Nephron (organoid): ENCODE data around the gene CXCL3.

ENCODE experiments used
- H3K27ac Mint-ChIP-seq, 3 experiments: 2 replicates each; pipeline ENCODE4 v1.8.0; 2020; ENCODE audit warnings: mixed read lengths in 3 of 3, mild to moderate bottlenecking in 2 of 3, moderate library complexity in 1 of 3
- H3K27me3 Mint-ChIP-seq: 2 replicates; pipeline ENCODE4 v1.8.0; 2021; ENCODE audit warnings: low read depth, mild to moderate bottlenecking, moderate library complexity, mixed read lengths
- H3K36me3 Mint-ChIP-seq: 2 replicates; pipeline ENCODE4 v1.8.0; 2020; ENCODE audit warnings: low read depth, mixed read lengths
- H3K4me1 Mint-ChIP-seq: 2 replicates; pipeline ENCODE4 v1.8.0; 2020; ENCODE audit warnings: mixed read lengths
- H3K4me3 Mint-ChIP-seq, 3 experiments: 2 replicates each; pipeline ENCODE4 v1.8.0; 2020; ENCODE audit warnings: mild to moderate bottlenecking in 3 of 3, mixed read lengths in 3 of 3, moderate library complexity in 2 of 3
- H3K9me3 Mint-ChIP-seq: 2 replicates; pipeline ENCODE4 v1.8.0; 2020; ENCODE audit warnings: mixed read lengths
- TF ChIP-seq, protein P1 (sequence below), 3 experiments: fragments of 200-600 bp; sonication (generic); IDR thresholded peaks; one replicate each; pipeline ENCODE4 v1.5.0; 2021; ENCODE audit warnings: antibody characterized with exemption in 3 of 3; ENCODE audit not compliant: unreplicated experiment in 3 of 3

CXCL3 gene

DNA sequence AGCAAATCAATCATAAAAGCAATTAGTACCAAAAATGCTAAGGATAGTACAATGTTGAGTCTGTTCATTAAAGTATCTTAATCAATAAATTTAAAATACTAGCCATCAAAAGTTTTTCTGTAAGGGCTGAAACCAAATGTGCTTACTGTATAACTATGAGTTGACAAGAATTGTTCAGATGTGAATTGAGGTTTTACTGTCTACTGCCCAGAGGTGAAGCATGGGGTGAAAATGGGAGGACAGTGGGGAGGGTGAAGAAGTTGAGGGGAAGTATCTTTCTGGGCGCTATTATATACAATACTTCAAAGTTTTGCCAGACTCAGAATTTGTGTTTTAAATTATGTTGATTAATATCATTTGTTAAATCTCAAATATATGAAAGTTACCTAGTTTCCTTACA lies 46.4 kb downstream of the CXCL3 start:
- Mint-ChIP-seq H3K4me1 (no peaks in the 10 kb centered on the region), H3K27ac (no peak overlapping the region), H3K27me3 (peaks cover 34% of the 10 kb centered on the region), H3K4me3 (no peak overlapping the region), H3K36me3 (no peaks in the 10 kb centered on the region), H3K9me3 (no peaks in the 10 kb centered on the region)
- TF ChIP-seq, protein P1, sequence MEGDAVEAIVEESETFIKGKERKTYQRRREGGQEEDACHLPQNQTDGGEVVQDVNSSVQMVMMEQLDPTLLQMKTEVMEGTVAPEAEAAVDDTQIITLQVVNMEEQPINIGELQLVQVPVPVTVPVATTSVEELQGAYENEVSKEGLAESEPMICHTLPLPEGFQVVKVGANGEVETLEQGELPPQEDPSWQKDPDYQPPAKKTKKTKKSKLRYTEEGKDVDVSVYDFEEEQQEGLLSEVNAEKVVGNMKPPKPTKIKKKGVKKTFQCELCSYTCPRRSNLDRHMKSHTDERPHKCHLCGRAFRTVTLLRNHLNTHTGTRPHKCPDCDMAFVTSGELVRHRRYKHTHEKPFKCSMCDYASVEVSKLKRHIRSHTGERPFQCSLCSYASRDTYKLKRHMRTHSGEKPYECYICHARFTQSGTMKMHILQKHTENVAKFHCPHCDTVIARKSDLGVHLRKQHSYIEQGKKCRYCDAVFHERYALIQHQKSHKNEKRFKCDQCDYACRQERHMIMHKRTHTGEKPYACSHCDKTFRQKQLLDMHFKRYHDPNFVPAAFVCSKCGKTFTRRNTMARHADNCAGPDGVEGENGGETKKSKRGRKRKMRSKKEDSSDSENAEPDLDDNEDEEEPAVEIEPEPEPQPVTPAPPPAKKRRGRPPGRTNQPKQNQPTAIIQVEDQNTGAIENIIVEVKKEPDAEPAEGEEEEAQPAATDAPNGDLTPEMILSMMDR (IDR thresholded peaks at IDR 0.05; ENCODE audit: unreplicated experiment in 3 of 3), result no peak

DNA sequence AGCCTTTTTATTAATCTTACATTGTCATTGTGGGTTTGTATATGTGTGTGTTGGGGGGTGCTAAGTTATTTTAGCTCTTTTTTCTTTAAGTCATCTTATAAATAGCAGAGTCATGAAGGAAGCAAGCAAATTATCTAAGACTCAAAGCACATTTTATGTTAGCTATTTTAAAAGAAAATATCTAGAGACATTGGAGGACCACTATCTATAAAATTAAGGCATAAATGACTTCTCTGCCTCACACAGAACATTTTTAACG lies 46.8 kb downstream of the CXCL3 start:
- no peak overlapping the region for H3K4me3 Mint-ChIP-seq
- no peaks in the 10 kb centered on the region for H3K4me1 Mint-ChIP-seq

DNA sequence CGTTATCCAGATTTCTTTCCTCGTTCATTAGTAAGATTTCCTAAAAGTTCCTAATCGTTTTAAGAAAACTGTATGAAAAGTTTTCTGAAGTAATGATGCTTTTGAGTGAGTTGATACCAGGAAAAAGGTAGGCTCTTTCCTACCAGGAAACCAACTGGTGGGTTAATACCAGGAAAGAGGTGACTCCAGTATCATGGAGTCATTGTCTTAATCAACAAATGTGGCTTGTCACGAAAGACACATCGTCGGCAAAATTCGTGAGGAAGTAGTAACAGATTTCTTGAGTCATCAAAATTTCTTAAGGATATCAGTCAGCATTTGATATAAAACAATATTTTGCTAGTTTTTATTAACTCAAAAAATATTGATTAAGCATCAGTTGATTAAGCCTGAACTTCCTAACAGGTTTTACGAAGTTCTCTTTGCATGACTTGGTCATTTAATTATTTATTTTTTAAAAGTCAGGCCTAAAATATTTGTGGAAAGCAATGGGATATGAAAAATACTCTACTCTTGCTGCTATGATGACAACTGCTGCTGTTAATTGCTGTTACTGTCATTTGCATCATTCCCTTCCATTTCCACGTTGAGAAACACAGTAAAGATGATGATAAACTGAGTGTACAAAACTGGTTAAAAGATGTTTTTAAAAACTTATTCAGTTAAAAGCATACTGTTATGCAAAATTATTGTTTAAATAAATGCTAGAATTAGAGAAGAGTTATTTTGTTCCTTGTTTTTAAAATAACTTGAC lies 47.3 kb downstream of the CXCL3 start:
- Mint-ChIP-seq H3K4me1 (no peaks in the 10 kb centered on the region), H3K36me3 (no peaks in the 10 kb centered on the region), H3K27me3 (peaks cover 30% of the 10 kb centered on the region), H3K4me3 (no peak overlapping the region), H3K9me3 (no peaks in the 10 kb centered on the region), H3K27ac (no peak overlapping the region)
- TF ChIP-seq, protein P1 (IDR thresholded peaks at IDR 0.05; ENCODE audit: unreplicated experiment in 3 of 3), result no peak

More for the DNA sequence above, 46.8 kb downstream of the CXCL3 start:
- no peaks in the 10 kb centered on the region for H3K9me3 Mint-ChIP-seq
- peaks cover 33% of the 10 kb centered on the region for H3K27me3 Mint-ChIP-seq
- no peak overlapping the region for H3K27ac Mint-ChIP-seq
- TF ChIP-seq, protein P1 (IDR thresholded peaks at IDR 0.05; ENCODE audit: unreplicated experiment in 3 of 3), result no peak
- no peaks in the 10 kb centered on the region for H3K36me3 Mint-ChIP-seq

DNA sequence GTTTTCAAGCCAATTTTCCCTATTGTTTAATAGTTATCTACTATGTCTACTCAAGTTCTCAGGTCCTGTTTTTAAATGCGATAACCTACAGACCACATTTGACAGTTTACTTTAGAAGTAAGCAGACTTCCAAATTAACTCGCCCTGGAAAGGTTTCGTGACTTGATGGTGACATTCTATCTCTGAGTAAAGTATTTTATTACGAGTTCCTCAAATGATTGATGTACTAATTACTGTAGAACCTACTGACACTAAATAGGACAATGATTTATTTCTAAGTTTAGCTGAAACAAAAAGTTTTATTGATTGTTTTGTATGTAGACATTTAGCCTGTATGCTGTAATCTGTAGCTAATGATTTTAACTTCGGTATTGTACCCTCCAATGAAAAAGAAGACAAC lies 48.6 kb downstream of the CXCL3 start:
- Mint-ChIP-seq H3K27me3 (peaks cover 20% of the 10 kb centered on the region), H3K27ac (no peak overlapping the region), H3K4me1 (no peaks in the 10 kb centered on the region), H3K4me3 (no peak overlapping the region), H3K36me3 (no peaks in the 10 kb centered on the region), H3K9me3 (no peaks in the 10 kb centered on the region)
- TF ChIP-seq, protein P1 (IDR thresholded peaks at IDR 0.05; ENCODE audit: unreplicated experiment in 3 of 3), result no peak

DNA sequence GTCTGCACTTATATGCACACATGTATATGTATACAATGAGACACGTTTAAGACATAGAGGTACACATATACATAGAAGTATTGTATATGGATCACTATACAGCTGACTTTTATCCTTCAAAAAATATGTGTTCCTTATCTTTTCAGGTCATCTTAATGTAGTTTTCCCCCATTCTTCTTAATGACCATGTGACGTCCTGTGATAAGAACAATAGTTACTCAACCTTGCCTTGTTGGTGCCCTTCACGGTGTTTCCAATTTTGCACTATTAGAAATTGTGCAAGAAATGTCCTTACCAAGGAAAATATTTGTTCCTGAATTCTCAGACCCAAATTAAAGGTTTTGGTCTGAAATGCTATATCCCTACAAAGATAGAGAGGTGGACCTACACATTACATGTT lies 49.5 kb downstream of the CXCL3 start:
- H3K9me3 Mint-ChIP-seq, result no peaks in the 10 kb centered on the region
- no peaks in the 10 kb centered on the region for H3K4me1 Mint-ChIP-seq
- TF ChIP-seq, protein P1 (IDR thresholded peaks at IDR 0.05; ENCODE audit: unreplicated experiment in 3 of 3), result no peak
- no peak overlapping the region for H3K27ac Mint-ChIP-seq
- peaks cover 11% of the 10 kb centered on the region for H3K27me3 Mint-ChIP-seq
- H3K36me3 Mint-ChIP-seq, result no peaks in the 10 kb centered on the region
- H3K4me3 Mint-ChIP-seq, result no peak overlapping the region

DNA sequence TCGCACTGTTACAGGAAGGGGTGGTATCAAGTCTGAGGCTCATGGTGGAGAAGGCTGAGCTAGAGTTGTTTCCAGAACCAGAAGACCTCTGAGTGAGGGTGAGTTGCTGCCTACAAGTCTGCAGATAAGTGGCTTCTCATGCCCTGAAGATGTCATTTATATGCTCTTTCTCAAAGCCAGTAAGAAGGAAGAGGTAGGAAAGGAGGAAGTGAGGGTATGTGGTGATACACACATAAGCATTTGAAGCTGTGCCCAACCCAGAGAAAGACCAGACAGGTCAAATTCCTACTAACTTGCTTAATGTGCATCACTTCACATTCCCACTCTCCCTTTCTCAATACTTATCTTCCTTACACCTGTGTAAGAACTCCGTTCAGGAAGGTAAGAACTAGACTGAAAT lies 50.4 kb downstream of the CXCL3 start, which contains the start of gene PPBP:
TSS of gene PPBP (minus strand) at position 130 of the 400 bp plus-strand sequence. CDS start at position 43, 87 bp downstream.
- TF ChIP-seq, protein P1 (IDR thresholded peaks at IDR 0.05; ENCODE audit: unreplicated experiment in 3 of 3), result no peak
- H3K9me3 Mint-ChIP-seq, result no peaks in the 10 kb centered on the region
- no peaks in the 10 kb centered on the region for H3K4me1 Mint-ChIP-seq
- H3K36me3 Mint-ChIP-seq, result no peaks in the 10 kb centered on the region
- no peak within 1 kb of the TSS for H3K27ac Mint-ChIP-seq
- no peak within 1 kb of the TSS for H3K4me3 Mint-ChIP-seq
- H3K27me3 Mint-ChIP-seq, result peaks cover 8% of the 10 kb centered on the region
